IMR-90 (cell line): ENCODE results near the gene MAEA. TPM values are rescaled to one million over a fixed set of nuclear protein-coding genes. Genes with fewer than 3 reads are reported as not detected.

Experiments
- ATAC-seq: fragments of 200-7000 bp; cut with Tn5 transposase; 2 replicates; pipeline ENCODE4 v1.9.1; 2020; ENCODE audit warnings: low read depth, mild to moderate bottlenecking, moderate library complexity
- BruUV-seq: library from RNA; stranded (reverse); fragments of 400-500 nt; replicated peaks from 2 replicates; lab custom pipeline; 2021; lab: Mats Ljungman, UMichigan
- CTCF ChIA-PET: fragments of 300-600 bp; formaldehyde crosslinking; extraction: SDS; loops from one replicate; lab custom pipeline; 2021; ENCODE audit warnings: antibody characterized with exemption; lab: Yijun Ruan, JAX
- POLR2A ChIA-PET: fragments of 300-600 bp; sonication (Branson Sonifier 250); formaldehyde crosslinking; loops from one replicate; lab custom pipeline; 2022; ENCODE audit warnings: antibody characterized with exemption; ENCODE audit not compliant: unreplicated experiment; lab: Charles Lee
- DNase-seq: peaks from one replicate; pipeline ENCODE4 v3.0.0; 2013
- H2AFZ ChIP-seq: replicated peaks from 2 replicates; pipeline ENCODE3; 2013; ENCODE audit warnings: low read length, mild to moderate bottlenecking; ENCODE audit not compliant: poor library complexity
- H2AK5ac ChIP-seq: 2 replicates; pipeline ENCODE4 v1.6.1; 2013; ENCODE audit warnings: low read depth, low read length, inconsistent platforms
- H2AK9ac ChIP-seq: replicated peaks from 2 replicates; pipeline ENCODE3; 2013; ENCODE audit warnings: mild to moderate bottlenecking, low read depth, low read length, moderate library complexity; ENCODE audit not compliant: poor library complexity
- H2BK120ac ChIP-seq: 2 replicates; pipeline ENCODE4 v1.6.1; 2013; ENCODE audit warnings: low read depth, low read length, inconsistent platforms
- H2BK15ac ChIP-seq: 3 replicates; pipeline ENCODE4 v1.6.1; 2013; ENCODE audit warnings: low read depth, low read length, inconsistent platforms
- H2BK20ac ChIP-seq: 2 replicates; pipeline ENCODE4 v1.6.1; 2013; ENCODE audit warnings: low read depth, mild to moderate bottlenecking, inconsistent platforms, low read length, moderate library complexity
- H2BK5ac ChIP-seq: 2 replicates; pipeline ENCODE4 v1.6.1; 2013; ENCODE audit warnings: mild to moderate bottlenecking, low read depth, low read length, inconsistent platforms; ENCODE audit not compliant: poor library complexity, severe bottlenecking
- H3K14ac ChIP-seq: replicated peaks from 2 replicates; pipeline ENCODE4 v1.6.1; 2013; ENCODE audit warnings: low read depth, low read length, inconsistent platforms
- H3K18ac ChIP-seq: 2 replicates; pipeline ENCODE4 v1.6.1; 2013; ENCODE audit warnings: low read depth, low read length, control low read depth
- H3K23ac ChIP-seq: 2 replicates; pipeline ENCODE4 v1.6.1; 2013; ENCODE audit warnings: low read depth, low read length, inconsistent platforms
- H3K27ac ChIP-seq: 2 replicates; pipeline ENCODE4 v1.5.1; 2013; ENCODE audit warnings: mild to moderate bottlenecking, control low read depth, low read length; ENCODE audit not compliant: insufficient read depth
- H3K27me3 ChIP-seq: 2 replicates; pipeline ENCODE4 v1.6.1; 2013; ENCODE audit warnings: low read length; ENCODE audit not compliant: control insufficient read depth, insufficient read depth
- H3K36me3 ChIP-seq: 2 replicates; pipeline ENCODE4 v1.6.1; 2013; ENCODE audit warnings: low read length, mixed read lengths; ENCODE audit not compliant: control insufficient read depth, insufficient read depth
- H3K4ac ChIP-seq: 2 replicates; pipeline ENCODE4 v1.6.1; 2013; ENCODE audit warnings: low read depth, low read length, inconsistent platforms
- H3K4me1 ChIP-seq: 2 replicates; pipeline ENCODE4 v1.6.1; 2013; ENCODE audit warnings: low read length, mixed read lengths; ENCODE audit not compliant: control insufficient read depth, insufficient read depth
- H3K4me2 ChIP-seq: 2 replicates; pipeline ENCODE4 v1.6.1; 2013; ENCODE audit warnings: low read depth, mild to moderate bottlenecking, control low read depth, low read length, moderate library complexity
- H3K4me3 ChIP-seq: 2 replicates; pipeline ENCODE4 v1.5.1; 2013; ENCODE audit warnings: low read depth, mild to moderate bottlenecking, control low read depth, low read length, moderate library complexity; ENCODE audit not compliant: insufficient read depth
- H3K56ac ChIP-seq: 2 replicates; pipeline ENCODE4 v1.6.1; 2013; ENCODE audit warnings: low read length, inconsistent platforms; ENCODE audit not compliant: insufficient read depth; ENCODE audit errors: extremely low read depth
- H3K79me1 ChIP-seq, 2 experiments: 2 replicates each; pipeline ENCODE4 v1.6.1; 2013; ENCODE audit warnings: low read length in 2 of 2, inconsistent platforms in 1 of 2, low read depth in 1 of 2
- H3K9ac ChIP-seq: 2 replicates; pipeline ENCODE4 v1.6.1; 2013; ENCODE audit warnings: low read depth, low read length, control low read depth
- H3K9me1 ChIP-seq: 2 replicates; pipeline ENCODE4 v1.6.1; 2013; ENCODE audit warnings: low read length, inconsistent platforms; ENCODE audit not compliant: insufficient read depth
- H3K9me3 ChIP-seq: 2 replicates; pipeline ENCODE4 v1.6.1; 2013; ENCODE audit warnings: low read length; ENCODE audit not compliant: control insufficient read depth, insufficient read depth
- H4K20me1 ChIP-seq: 2 replicates; pipeline ENCODE4 v1.6.1; 2013; ENCODE audit warnings: low read length, inconsistent platforms; ENCODE audit not compliant: insufficient read depth
- H4K5ac ChIP-seq: 2 replicates; pipeline ENCODE4 v1.6.1; 2013; ENCODE audit warnings: mild to moderate bottlenecking, low read depth, low read length, control low read depth
- H4K8ac ChIP-seq, 2 experiments: 2 replicates each; pipeline ENCODE4 v1.6.1; 2013; ENCODE audit warnings: low read depth in 2 of 2, low read length in 2 of 2, control low read depth in 1 of 2, inconsistent platforms in 1 of 2
- H4K91ac ChIP-seq: 2 replicates; pipeline ENCODE4 v1.6.1; 2013; ENCODE audit warnings: low read depth, low read length, inconsistent platforms; ENCODE audit not compliant: insufficient read depth
- CEBPB ChIP-seq: IDR thresholded peaks from 2 replicates; pipeline ENCODE4 v1.6.1; 2012; ENCODE audit warnings: low read depth, low read length, improper control_type of control experiment
- CHD1 ChIP-seq: IDR thresholded peaks from 2 replicates; pipeline ENCODE4 v1.6.1; 2012; ENCODE audit warnings: low read depth, low read length, improper control_type of control experiment
- CTCF ChIP-seq: conservative IDR thresholded peaks from 2 replicates; pipeline ENCODE4 v1.5.1; 2012; ENCODE audit warnings: mild to moderate bottlenecking, low read depth, low read length, improper control_type of control experiment
- ELK1 ChIP-seq: fragments of 150-350 bp; IDR thresholded peaks from 2 replicates; pipeline ENCODE4 v1.6.1; 2016; ENCODE audit warnings: low read depth, mild to moderate bottlenecking, low read length, moderate library complexity, borderline replicate concordance
- MAZ ChIP-seq: IDR thresholded peaks from 2 replicates; pipeline ENCODE4 v1.6.1; 2012; ENCODE audit warnings: low read depth, mild to moderate bottlenecking, low read length, improper control_type of control experiment, moderate library complexity, borderline replicate concordance
- MXI1 ChIP-seq: IDR thresholded peaks from 2 replicates; pipeline ENCODE4 v1.6.1; 2012; ENCODE audit warnings: low read depth, mild to moderate bottlenecking, low read length, moderate library complexity, borderline replicate concordance
- NFE2L2 ChIP-seq: fragments of 150-350 bp; IDR thresholded peaks from 2 replicates; pipeline ENCODE4 v1.6.1; 2016; ENCODE audit warnings: low read depth, mild to moderate bottlenecking, low read length
- POLR2A ChIP-seq: IDR thresholded peaks from 2 replicates; pipeline ENCODE4 v1.6.1; 2012; ENCODE audit warnings: mild to moderate bottlenecking, low read depth, low read length
- RAD21 ChIP-seq: IDR thresholded peaks from 2 replicates; pipeline ENCODE4 v1.6.1; 2012; ENCODE audit warnings: low read length, improper control_type of control experiment
- RFX5 ChIP-seq: IDR thresholded peaks from 2 replicates; pipeline ENCODE4 v1.8.0; 2012; ENCODE audit warnings: low read depth, mild to moderate bottlenecking, low read length, moderate library complexity
- SMC3 ChIP-seq: fragments of 150-350 bp; IDR thresholded peaks from 2 replicates; pipeline ENCODE4 v1.6.1; 2016; ENCODE audit warnings: low read depth, mild to moderate bottlenecking, antibody characterized with exemption, low read length, moderate library complexity
- USF2 ChIP-seq: fragments of 150-350 bp; IDR thresholded peaks from 2 replicates; pipeline ENCODE4 v1.6.1; 2017; ENCODE audit warnings: mild to moderate bottlenecking, antibody characterized with exemption, low read length, low read depth
- WGBS, 2 experiments: methylation state at CpG; one replicate each; pipeline versions ENCODE4 v1.1.5 to v1.1.7; 2013; ENCODE audit warnings: missing lambda C conversion rate in 2 of 2; ENCODE audit not compliant: insufficient read length in 1 of 2; ENCODE audit errors: extremely low coverage in 2 of 2; 5-methylcytosine and 5-hydroxymethylcytosine counted together
- dilution Hi-C: fragments of 300-500 bp; cut with HindIII; formaldehyde crosslinking; loops from one replicate; pipeline ENCODE4 v1.14.3; 2018; ENCODE audit warnings: low sequenced_read_pairs; ENCODE audit not compliant: unreplicated experiment
- in situ Hi-C: fragments of 300-500 bp; cut with MboI; formaldehyde crosslinking; loops from 3 replicates; pipeline ENCODE4 v1.14.3; 2019; ENCODE audit warnings: low sequenced_read_pairs, inconsistent platforms, mixed read lengths
- intact Hi-C: fragments of 100-400 bp; cut with micrococcal nuclease; formaldehyde crosslinking; loops from 2 replicates; pipeline ENCODE4 v1.10.0; 2022
- polyA plus RNA-seq, 3 experiments: library from polyadenylated mRNA; depleted of rRNA; stranded (reverse); fragments of >200 nt; gene quantifications; 2 replicates each; pipeline ENCODE4 v1.2.3, GENCODE V29; 2012; ENCODE audit warnings: low replicate concordance in 1 of 3
- total RNA-seq: library from RNA; depleted of rRNA; stranded (reverse); fragments of >200 nt; gene quantifications from 2 replicates; pipeline ENCODE4 v1.2.3, GENCODE V29; 2012

Gene MAEA
- total and polyA plus RNA-seq, 2 of the 4 experiments (the other 2 are of a cell fraction), result 61.5 to 108 TPM

- BruUV-seq, result no TSS peak
- Histone ChIP-seq H3K36me3 (peaks cover 68% of the 10 kb centered on the region), H4K5ac (no peak overlapping the region), H4K20me1 (peaks cover 12% of the 10 kb centered on the region), H3K4me2 (no peak overlapping the region), H3K18ac (no peak overlapping the region), H3K79me1 (peaks cover 30 to 55% of the 10 kb centered on the region in 2 experiments), H2BK120ac (no peak overlapping the region), H3K4me1 (peaks cover 3% of the 10 kb centered on the region), H3K56ac (no peak overlapping the region), H4K91ac (no peak overlapping the region), H3K27me3 (no peaks in the 10 kb centered on the region), H2BK5ac (no peak overlapping the region), H3K9me1 (no peaks in the 10 kb centered on the region), H3K9me3 (peaks cover 5% of the 10 kb centered on the region; the same call in 1 of the 2 replicates), H3K9ac (no peak overlapping the region), H3K27ac (no peak overlapping the region), H2BK15ac (no peak overlapping the region), H3K4me3 (no peak overlapping the region), H3K4ac (no peak overlapping the region), H3K14ac (no peak overlapping the region), H3K23ac (no peak overlapping the region), H2AFZ (no peak overlapping the region), H2AK9ac (no peak overlapping the region), H2AK5ac (no peak overlapping the region), H4K8ac (no peak overlapping the region), H2BK20ac (no peak overlapping the region)
- TF ChIP-seq CEBPB (no peak), CTCF (no peak), RFX5 (no peak), POLR2A (no peak), MXI1 (no peak), CHD1 (no peak), ELK1 (no peak), MAZ (no peak), USF2 (no peak), RAD21 (no peak), SMC3 (no peak), NFE2L2 (no peak)
- DNase-seq (no peak), ATAC-seq (no peak)
- dilution Hi-C loops, result no loop called here
- POLR2A ChIA-PET, result no interaction called here
- CTCF ChIA-PET, result no interaction called here
- 80% methylated on average over 1 of the region's 13 CpGs; no CpG with 5 or more reads in 1 of the 2 experiments for WGBS, 2 experiments
- intact Hi-C loops, result no loop called here
- in situ Hi-C loops, result no loop called here
Measured at GRCh38 chr4:1332686-1333085, 43.0 kb downstream of the MAEA start.
